Vagina (tissue), 2 donors: ENCODE measurements around the gene ITSN1.

Experiments
- POLR2AphosphoS5 ChIP-seq, 2 donors: sonication (generic); formaldehyde crosslinking; IDR thresholded peaks; one replicate each; pipeline ENCODE4 v1.9.0; 2017; ENCODE audit warnings: antibody characterized with exemption in 2 of 2, mild to moderate bottlenecking in 2 of 2, low read depth in 1 of 2; ENCODE audit not compliant: insufficient read depth in 1 of 2
- TF ChIP-seq, protein P1 (sequence below), 3 experiments: fragments of 450-650 bp in 2 of 3; fragments of 200-600 bp in 1 of 3; sonication (generic) in 1 of 3; IDR thresholded peaks; one replicate each; pipeline ENCODE4 v1.5.1; 2017 to 2019; ENCODE audit warnings: antibody characterized with exemption in 3 of 3, mild to moderate bottlenecking in 2 of 3, moderate library complexity in 2 of 3

DNA sequence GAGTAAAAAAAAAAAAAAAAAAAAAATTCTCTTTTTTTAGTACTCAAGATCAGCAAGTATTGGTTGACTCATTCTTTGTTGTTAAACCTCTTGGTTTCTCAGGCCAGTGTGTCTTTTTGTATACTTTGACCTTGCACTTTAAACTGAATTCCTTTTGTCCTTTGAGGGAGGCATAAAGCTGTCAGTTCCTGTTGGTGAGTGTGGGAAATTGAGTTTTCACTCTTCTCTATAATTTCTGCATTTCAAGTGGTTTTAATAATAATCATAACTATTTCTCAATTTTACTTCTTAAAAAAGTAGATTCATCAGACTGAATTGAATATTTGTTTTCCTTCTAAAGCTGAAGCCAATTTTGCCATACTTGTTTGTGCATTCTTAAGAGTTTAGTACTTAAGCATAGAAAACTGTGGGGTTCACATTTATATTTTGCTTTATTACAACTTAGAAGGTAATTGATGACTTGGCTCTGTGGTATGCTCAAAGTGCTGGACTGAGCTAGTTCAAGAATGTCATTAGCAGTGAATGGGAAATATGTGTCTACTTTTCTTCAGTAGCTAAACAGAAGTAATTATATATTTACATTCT lies 43.4 kb downstream of the ITSN1 start:
- TF ChIP-seq POLR2AphosphoS5 (IDR thresholded peaks at IDR 0.05; ENCODE audit: insufficient read depth in 1 of 2, low read depth in 1 of 2), result no peak
- TF ChIP-seq, protein P1, sequence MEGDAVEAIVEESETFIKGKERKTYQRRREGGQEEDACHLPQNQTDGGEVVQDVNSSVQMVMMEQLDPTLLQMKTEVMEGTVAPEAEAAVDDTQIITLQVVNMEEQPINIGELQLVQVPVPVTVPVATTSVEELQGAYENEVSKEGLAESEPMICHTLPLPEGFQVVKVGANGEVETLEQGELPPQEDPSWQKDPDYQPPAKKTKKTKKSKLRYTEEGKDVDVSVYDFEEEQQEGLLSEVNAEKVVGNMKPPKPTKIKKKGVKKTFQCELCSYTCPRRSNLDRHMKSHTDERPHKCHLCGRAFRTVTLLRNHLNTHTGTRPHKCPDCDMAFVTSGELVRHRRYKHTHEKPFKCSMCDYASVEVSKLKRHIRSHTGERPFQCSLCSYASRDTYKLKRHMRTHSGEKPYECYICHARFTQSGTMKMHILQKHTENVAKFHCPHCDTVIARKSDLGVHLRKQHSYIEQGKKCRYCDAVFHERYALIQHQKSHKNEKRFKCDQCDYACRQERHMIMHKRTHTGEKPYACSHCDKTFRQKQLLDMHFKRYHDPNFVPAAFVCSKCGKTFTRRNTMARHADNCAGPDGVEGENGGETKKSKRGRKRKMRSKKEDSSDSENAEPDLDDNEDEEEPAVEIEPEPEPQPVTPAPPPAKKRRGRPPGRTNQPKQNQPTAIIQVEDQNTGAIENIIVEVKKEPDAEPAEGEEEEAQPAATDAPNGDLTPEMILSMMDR (IDR thresholded peaks at IDR 0.05), result no peak
